ES-I3 (cell line): Measurements from ENCODE around the gene DSTYK.

Experiments used
- H3K36me3 ChIP-seq: 2 replicates; pipeline ENCODE4 v1.6.1; 2013; ENCODE audit warnings: mild to moderate bottlenecking, low read length, control low read depth, moderate library complexity; ENCODE audit not compliant: insufficient read depth
- H3K4me1 ChIP-seq: 2 replicates; pipeline ENCODE4 v1.6.1; 2013; ENCODE audit warnings: mild to moderate bottlenecking, control low read depth, low read length; ENCODE audit not compliant: insufficient read depth
- H3K9ac ChIP-seq: 2 replicates; pipeline ENCODE4 v1.6.1; 2013; ENCODE audit warnings: low read depth, mild to moderate bottlenecking, low read length, moderate library complexity
- H3K9me3 ChIP-seq: 2 replicates; pipeline ENCODE4 v1.6.1; 2013; ENCODE audit warnings: mild to moderate bottlenecking, low read length, moderate library complexity; ENCODE audit not compliant: control insufficient read depth, insufficient read depth

DSTYK gene

DNA sequence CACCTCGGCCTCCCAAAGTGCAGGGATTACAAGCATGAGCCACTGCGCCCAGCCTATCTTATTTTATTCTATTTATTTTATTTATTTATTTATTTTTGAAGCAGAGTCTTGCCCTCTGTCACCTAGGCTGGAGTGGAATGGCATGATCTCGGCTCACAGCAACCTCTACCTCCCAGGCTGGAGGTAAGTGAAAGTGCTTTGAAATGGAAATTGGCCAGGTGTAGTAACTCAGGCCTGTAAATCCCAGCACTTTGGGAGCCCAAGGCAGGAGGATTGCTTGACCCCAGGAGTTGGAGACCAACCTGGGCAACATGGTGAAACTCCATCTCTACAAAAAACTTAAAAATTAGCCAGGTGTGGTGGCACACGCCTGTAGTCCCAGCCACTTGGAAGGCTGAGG, 5.1 kb upstream of the DSTYK start:
- no peaks in the 10 kb centered on the region for H3K36me3 ChIP-seq
- H3K4me1 ChIP-seq, result no peaks in the 10 kb centered on the region
- H3K9ac ChIP-seq, result no peak overlapping the region

DNA sequence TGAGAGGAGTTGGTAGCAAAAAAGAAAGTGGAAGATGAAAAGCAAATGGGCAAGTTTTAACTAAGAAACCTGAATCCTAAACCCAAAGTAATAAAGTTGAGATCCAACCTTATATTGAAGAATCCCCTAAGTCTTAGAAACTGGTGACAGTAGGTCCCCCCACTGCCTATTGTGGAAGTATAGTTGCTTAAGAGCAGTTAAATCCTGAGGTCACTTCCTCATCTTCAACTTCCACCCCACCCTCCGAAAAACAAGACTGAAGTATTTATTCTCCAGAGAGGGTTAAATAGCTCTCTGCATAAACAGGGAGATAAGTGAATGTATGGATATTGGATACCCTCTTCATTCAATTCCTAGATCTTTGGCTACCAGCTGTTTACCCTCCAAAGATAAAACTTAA, 3.3 kb upstream of the DSTYK start:
- H3K9me3 ChIP-seq, result no peaks in the 10 kb centered on the region
- no peak overlapping the region for H3K9ac ChIP-seq
- no peaks in the 10 kb centered on the region for H3K4me1 ChIP-seq
- no peaks in the 10 kb centered on the region for H3K36me3 ChIP-seq

More for the DNA sequence above, 5.1 kb upstream of the DSTYK start:
- H3K9me3 ChIP-seq, result no peaks in the 10 kb centered on the region

DNA sequence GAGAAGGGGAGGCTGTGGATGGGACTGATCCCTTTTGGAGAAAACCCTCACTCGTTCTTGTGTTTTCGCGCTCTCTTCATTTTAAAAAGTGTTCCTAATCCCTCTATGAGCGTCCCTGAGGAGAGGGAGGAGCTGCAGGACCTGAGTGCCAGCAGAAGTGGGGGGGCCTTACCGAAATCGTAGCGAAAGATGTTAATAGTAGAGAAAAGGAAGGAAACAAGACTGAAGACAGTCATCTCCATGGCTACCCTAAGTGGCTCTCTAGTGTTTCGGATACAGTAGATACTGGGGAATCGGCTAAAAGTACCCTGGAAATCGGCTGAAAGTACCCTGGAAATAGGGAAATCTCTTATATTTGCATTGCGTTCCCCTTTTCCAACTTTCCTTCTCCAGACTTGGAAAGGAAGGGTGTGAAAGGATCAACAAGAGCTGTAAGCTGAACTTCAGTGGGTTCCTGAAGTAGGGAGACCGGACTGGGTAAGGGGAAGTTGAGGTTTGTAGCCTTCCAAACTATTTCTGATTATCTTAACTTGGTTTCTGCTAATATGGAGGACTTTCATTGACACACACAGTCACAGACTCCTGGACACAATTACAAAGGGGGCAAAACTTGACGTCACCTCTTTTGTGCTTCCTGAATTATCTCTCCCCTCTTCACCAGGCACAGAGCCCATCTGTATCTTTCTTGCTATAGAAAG, 486 bp upstream of the DSTYK start:
- H3K4me1 ChIP-seq, result no peaks in the 10 kb centered on the region
- peak overlapping the region; percentile 99 for H3K9ac ChIP-seq
- H3K9me3 ChIP-seq, result no peaks in the 10 kb centered on the region
- H3K36me3 ChIP-seq, result no peaks in the 10 kb centered on the region

DNA sequence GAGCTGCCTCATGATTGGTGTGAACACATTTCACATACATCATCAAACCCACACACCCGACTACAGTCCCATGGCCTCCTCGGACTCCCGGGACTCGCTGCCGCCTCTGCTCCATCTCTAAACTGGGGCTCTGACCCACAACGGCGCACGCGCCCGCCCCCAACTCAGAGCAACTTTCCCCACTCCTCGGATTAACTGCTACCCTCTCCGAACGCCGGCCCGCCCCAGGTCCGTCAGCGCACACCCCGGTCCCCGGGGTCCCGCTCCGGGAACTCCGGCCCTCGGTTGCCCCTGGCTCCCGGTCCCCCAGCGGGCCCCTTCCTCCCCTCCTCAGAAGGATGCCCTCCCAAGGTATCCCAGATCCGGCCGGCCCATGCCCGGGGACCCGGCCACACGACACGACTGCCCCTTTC, 740 bp downstream of the DSTYK start:
- H3K36me3 ChIP-seq, result no peaks in the 10 kb centered on the region
- no peaks in the 10 kb centered on the region for H3K9me3 ChIP-seq

DNA sequence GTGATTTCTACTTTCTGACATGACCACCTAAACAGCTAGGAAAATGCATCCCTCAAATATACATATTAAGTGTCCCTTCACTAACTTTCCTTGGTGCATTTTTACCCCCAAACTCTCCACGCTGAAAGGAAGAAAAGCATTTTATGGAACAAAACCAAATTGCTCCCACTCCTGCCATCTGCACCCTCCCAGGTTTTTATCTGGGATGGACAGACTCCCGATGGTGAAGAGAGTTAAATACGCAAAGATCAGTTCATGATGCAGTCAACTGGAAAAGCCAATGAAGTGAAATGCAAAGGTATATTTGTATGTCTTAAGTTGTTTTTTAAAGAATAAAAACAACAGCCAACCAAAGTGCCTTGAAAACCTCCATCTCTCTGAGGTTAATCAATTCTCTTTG, 2.7 kb downstream of the DSTYK start:
- no peaks in the 10 kb centered on the region for H3K36me3 ChIP-seq
- no peak overlapping the region for H3K9ac ChIP-seq

More for the DNA sequence above, 740 bp downstream of the DSTYK start:
- H3K9ac ChIP-seq, result peak overlapping the region; percentile 99
- no peaks in the 10 kb centered on the region for H3K4me1 ChIP-seq

DNA sequence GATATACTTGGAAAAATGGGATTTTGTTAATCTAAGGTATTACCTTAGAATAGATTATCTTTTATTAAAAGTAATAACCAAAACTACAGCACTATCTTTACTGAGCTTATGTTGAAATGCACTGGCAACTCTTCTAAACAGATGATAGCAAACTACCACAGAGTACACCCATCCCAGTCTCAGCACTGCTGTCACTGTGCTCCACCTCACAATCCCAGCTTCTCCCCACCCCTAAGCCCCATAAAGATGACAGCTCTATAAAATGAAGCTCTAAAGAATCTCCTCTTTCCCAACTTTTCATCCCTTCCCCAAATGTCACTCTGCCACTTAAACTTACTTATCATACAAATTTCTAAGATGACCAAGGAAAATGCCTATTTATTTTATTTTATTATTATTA, 6.4 kb downstream of the DSTYK start:
- peaks cover 13% of the 10 kb centered on the region for H3K4me1 ChIP-seq
- H3K9me3 ChIP-seq, result no peaks in the 10 kb centered on the region
- no peaks in the 10 kb centered on the region for H3K36me3 ChIP-seq
- H3K9ac ChIP-seq, result no peak overlapping the region

More for the DNA sequence above, 2.7 kb downstream of the DSTYK start:
- H3K4me1 ChIP-seq, result peaks cover 6% of the 10 kb centered on the region
- H3K9me3 ChIP-seq, result no peaks in the 10 kb centered on the region

DNA sequence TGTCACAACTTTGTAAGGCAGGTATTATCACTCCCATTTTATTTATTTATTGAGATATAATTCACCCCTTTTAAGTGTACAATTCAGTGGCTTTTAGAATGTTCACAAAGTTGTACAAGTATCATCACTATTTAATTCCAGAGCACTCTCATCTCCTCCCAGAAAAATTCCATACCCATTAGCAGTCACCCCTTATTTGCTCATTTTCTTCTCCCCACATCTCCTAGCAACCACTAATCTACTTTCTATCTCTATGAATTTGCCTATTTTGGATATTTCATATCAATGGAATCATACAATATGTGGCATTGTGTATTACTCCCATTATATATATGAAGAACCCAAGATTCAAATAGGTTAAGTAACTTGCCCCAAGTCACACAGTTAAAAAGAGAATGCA, 7.0 kb downstream of the DSTYK start:
- Histone ChIP-seq H3K9ac (no peak overlapping the region), H3K4me1 (peaks cover 13% of the 10 kb centered on the region), H3K9me3 (no peaks in the 10 kb centered on the region), H3K36me3 (no peaks in the 10 kb centered on the region)

DNA sequence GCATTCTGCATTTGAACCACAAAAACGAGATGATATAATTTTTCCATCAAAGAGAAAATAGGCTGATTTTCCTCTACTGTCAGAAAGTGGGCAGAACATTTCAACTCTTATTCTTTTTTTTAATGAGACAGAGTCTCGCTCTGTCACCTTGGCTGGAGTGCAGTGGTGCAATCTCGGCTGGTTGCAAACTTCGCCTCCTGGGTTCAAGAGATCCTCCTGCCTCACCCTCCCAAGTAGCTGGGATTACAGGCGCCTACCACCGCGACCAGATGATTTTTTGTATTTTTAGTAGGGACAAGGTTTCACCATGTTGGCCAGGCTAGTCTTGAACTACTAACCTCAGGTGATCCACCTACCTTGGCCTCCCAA, 11.6 kb downstream of the DSTYK start:
- Histone ChIP-seq H3K4me1 (peaks cover 13% of the 10 kb centered on the region), H3K9ac (no peak overlapping the region), H3K9me3 (no peaks in the 10 kb centered on the region), H3K36me3 (no peaks in the 10 kb centered on the region)

DNA sequence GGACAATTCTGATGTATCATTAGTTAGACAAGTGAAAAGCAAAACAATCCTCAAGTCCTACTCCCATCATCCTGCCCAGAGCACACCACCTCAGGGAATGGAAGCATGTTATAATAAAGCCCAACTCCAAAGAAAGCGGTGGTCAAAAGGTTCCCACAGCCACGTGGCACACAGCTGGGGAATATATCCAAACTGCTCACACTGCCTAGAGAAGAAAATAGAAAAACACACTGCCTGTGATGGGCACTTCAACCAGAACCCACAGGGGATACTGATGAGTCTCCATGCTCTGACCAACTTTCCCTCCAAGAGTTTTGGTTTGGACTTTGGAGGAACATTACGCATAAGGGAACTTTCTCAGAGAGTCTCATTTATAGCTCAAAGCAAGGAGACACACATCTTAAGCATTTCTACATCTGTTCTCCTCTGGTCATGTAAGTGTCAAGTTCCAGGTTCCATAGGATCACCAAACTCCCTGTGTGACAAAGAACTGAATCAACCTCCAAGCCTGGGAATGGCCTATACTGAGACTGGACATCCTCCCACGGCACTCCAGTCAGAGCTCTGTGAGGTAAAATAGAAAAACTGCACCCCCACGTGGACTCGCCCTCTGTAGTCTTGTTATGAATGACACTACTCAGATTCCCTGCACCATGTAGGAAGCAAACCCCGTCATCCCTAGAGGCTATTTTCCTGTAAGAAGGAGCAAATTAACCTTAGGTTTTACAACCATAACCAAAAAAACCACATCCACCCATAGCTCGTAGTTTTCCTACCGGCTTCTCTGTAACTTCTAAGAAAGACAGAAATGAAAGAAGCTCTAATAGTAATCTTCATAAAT, 12.2 kb downstream of the DSTYK start:
- no peaks in the 10 kb centered on the region for H3K9me3 ChIP-seq
- H3K9ac ChIP-seq, result no peak overlapping the region
- no peaks in the 10 kb centered on the region for H3K36me3 ChIP-seq
- peaks cover 12% of the 10 kb centered on the region for H3K4me1 ChIP-seq

DNA sequence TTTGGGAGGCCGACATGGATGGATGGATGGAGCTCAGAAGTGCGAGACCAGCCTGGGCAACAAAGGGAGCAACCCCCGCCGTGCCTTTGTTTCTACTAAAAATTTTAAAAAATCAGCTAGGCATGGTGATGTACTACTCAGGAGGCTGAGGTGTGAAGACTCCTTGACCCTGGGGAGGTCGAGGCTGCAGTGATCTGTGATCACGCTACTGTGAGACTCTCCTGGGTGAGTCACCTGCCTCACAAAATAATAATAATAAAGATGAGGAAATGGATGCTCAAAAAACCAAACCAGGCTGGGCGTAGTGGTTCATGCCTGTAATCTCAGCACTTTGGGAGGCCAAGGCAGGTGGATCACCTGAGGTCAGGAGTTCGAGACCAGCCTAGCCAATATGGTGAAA, 19.2 kb downstream of the DSTYK start:
- peaks cover 44% of the 10 kb centered on the region for H3K4me1 ChIP-seq
- H3K36me3 ChIP-seq, result no peaks in the 10 kb centered on the region
- no peaks in the 10 kb centered on the region for H3K9me3 ChIP-seq
- no peak overlapping the region for H3K9ac ChIP-seq

DNA sequence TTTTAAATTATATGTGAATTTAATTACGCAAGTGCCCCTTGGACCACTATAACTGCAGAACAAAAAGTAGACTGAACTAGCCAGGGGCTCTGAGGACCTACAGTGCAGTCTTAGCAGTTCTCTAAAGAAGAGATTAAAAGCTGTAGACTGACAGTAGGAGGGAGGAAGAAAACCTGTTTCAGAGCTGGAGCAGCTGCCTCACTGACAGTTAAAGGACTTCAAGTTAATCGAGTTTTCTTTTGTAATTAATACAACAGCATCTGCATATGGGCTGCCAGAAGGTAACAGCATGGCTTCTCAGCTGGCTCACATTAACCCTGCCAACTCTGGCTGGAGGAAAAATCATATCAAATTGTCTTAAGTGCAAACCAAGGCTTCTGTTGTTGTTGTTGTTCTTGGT, 19.9 kb downstream of the DSTYK start:
- H3K36me3 ChIP-seq, result no peaks in the 10 kb centered on the region
- no peak overlapping the region for H3K9ac ChIP-seq
- peaks cover 45% of the 10 kb centered on the region for H3K4me1 ChIP-seq
- H3K9me3 ChIP-seq, result no peaks in the 10 kb centered on the region

DNA sequence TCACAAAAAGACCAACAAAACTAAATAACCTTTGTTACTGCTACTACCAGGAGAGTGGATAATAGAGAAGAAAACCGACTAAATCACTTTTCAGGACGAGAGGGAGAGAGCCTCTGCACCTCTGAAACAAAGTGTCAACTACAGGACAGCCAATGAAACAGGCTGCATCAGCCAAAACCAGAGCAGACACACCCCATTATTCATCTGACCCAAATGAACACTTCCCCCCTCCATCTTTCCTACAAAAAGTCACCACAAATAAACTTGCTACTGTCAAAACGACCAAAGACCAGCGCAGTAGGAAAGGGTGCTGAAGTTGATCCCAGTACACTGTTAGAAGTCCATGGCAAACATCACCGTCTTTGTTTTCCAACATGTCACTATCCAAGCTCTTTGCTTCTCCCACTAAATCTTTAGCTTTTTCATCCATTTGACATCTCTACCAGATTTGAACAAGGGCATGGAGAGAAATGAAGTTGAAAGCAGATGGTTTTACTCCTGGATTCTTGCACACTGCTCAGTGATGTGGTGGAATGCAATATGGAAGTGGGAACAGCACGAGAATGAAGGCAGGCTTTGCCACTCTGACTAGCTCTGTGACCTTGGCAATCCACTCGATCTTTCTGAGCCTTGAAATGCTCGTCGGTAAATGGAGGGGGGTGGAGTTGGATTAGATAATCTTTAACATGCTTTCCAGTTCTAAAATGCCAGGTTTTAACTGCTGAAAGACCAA, 20.5 kb downstream of the DSTYK start:
- Histone ChIP-seq H3K9ac (no peak overlapping the region), H3K36me3 (no peaks in the 10 kb centered on the region), H3K4me1 (peaks cover 45% of the 10 kb centered on the region), H3K9me3 (no peaks in the 10 kb centered on the region)

DNA sequence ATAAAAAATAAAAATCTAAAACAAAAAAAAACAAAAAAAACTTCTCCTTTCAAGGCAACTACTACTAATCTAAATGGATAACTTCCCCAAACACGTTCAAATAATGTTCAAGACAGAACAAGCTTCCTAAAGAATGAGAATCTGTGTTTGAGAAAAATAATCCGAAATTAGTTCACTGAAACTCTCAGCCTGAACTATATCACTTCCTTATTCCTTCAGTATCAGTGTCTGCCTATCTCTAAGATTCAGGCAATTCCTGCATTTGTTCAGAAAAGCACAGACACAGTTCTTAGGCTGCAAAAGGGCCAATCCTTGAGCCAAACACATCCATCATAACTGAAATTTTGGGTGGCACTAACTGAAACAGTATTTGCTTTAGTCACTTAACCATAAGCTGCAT, 22.4 kb downstream of the DSTYK start:
- Histone ChIP-seq H3K9ac (no peak overlapping the region), H3K4me1 (peaks cover 45% of the 10 kb centered on the region), H3K36me3 (no peaks in the 10 kb centered on the region), H3K9me3 (no peaks in the 10 kb centered on the region)

DNA sequence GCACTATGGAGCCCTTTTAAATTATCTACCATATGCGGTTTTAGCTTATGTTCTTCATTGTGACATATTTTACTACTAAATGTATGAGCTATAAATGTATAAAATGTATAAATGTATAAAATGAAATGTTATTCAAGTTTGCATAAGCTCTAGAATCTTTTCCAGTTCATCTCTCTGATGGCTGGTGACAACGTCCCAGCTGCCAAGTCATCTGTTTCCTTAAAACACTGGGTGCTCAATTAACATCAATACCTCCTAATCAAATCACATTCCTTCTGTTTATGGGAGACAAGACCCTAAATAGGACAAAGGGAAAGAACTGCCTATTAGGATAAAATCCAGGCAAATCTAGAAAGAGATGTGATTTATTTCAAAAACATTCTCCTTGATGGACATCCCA, 22.9 kb downstream of the DSTYK start:
- H3K36me3 ChIP-seq, result no peaks in the 10 kb centered on the region

More for the DNA sequence above, 22.9 kb downstream of the DSTYK start:
- H3K9ac ChIP-seq, result no peak overlapping the region
- no peaks in the 10 kb centered on the region for H3K9me3 ChIP-seq
- peaks cover 43% of the 10 kb centered on the region for H3K4me1 ChIP-seq
